ENCODE data around the gene ZNF787.
"Not testable (repeated sequence)": the region's sequence is repeated elsewhere in the genome, so short reads cannot be mapped to it uniquely, and the experiment has no call there.

The ZNF787 gene

GRCh38 chr19:56101746-56102535 is 19.2 kb downstream of the ZNF787 start:
- TF ChIP-seq, protein P1, sequence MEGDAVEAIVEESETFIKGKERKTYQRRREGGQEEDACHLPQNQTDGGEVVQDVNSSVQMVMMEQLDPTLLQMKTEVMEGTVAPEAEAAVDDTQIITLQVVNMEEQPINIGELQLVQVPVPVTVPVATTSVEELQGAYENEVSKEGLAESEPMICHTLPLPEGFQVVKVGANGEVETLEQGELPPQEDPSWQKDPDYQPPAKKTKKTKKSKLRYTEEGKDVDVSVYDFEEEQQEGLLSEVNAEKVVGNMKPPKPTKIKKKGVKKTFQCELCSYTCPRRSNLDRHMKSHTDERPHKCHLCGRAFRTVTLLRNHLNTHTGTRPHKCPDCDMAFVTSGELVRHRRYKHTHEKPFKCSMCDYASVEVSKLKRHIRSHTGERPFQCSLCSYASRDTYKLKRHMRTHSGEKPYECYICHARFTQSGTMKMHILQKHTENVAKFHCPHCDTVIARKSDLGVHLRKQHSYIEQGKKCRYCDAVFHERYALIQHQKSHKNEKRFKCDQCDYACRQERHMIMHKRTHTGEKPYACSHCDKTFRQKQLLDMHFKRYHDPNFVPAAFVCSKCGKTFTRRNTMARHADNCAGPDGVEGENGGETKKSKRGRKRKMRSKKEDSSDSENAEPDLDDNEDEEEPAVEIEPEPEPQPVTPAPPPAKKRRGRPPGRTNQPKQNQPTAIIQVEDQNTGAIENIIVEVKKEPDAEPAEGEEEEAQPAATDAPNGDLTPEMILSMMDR (conservative IDR thresholded peaks at IDR 0.05; ENCODE audit: control insufficient read depth, insufficient read depth, low read depth, low read length), result no peak
- H3K4me3 ChIP-seq (ENCODE audit: control insufficient read depth, low read depth, low read length), result no peak overlapping the region
- no peak for DNase-seq (ENCODE audit: low read depth)

- DNase-seq (ENCODE audit: low read depth), result no peak
- no peak overlapping the region for H3K4me3 ChIP-seq (ENCODE audit: control insufficient read depth, low read depth, low read length)
- TF ChIP-seq, protein P1 (conservative IDR thresholded peaks at IDR 0.05; ENCODE audit: control insufficient read depth, insufficient read depth, low read depth, low read length), result no peak
Measured at GRCh38 chr19:56101095-56101494, 20.0 kb downstream of the ZNF787 start.

DNA sequence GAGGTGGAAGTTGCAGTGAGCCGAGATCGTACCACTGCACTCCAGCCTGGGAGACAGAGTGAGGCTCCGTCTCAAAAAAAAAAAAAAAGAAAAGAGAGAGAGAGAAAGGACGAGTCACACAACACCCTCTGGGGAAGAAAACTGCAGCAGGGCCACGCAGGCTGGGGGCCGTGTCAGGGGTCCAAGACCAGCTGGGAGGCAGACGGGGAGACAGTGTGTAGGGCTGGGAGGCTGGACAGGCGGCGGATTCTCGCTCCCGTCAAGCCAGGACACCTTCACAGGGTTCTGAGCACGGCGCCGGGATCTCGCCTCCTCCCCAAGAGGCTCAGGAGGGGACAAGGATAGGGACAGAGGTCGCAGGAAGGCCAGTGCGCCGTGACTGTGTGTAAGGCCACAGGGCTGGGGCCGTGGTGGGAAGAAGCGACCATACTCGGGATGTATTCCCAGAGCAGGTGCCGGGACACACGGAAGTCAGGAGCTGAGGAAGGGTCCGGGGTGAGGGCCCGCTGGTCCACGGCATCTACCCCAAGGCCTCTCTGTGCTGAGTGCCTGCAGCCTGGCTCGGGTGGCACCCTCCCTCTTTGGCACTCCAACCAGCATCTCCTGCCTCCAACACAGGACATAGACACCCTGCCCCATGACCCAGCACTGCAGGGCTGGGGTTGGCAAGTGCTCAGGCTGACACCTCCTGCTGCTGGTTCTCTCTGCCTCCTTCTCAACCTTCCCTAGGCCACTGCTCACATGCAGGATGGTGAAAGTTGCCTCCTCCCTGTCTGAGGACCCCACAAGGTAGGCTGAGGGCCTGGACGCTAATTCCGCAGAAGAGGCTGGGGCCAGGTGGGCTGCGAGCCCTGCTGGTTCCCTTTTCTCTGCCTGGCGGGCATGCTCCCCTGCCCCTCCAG is 21.2 kb downstream of the ZNF787 start:
- TF ChIP-seq, protein P1 (conservative IDR thresholded peaks at IDR 0.05; ENCODE audit: control insufficient read depth, insufficient read depth, low read depth, low read length), result no peak
- DNase-seq (ENCODE audit: low read depth), result no peak
- H3K4me3 ChIP-seq (ENCODE audit: control insufficient read depth, low read depth, low read length), result no peak overlapping the region

DNA sequence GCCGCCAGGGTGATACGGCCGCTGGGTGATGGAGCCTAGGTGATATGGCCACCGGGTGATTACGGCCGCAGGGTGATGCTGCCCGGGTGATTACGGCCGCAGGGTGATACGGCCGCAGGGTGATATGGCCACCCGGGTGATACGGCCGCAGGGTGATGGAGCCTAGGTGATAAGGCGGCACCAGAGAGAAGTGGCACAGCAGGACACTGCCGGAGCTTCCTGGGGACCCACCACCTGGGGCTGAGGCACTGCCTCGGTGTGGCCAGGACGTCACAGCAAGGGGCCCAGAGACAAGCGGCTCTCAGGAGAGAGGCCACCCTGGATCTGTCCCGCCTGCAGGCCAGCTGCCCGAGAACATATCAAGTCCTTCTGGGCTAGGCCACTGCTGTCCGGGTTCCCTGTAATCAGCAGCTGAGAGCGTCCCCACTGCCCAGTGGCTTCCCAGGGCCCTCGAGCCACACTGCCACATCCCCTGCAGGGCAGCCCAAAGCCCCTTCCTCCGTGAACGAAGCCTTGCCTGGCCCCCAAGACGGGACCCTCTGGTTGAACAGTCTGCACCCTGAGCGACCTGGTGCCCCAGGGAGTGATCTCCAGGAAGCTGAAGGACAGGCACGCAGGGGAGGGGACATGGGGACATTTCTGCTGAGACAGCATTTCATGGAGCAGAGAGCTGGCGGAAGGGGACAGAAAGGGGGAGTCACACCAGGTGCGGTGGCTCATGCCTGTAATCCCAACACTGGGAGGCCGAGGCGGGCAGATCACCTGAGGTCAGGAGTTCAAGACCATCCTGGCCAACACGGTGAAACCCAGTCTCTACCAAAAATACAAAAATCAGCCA is 22.1 kb downstream of the ZNF787 start:
- no peak for DNase-seq (ENCODE audit: low read depth)
- TF ChIP-seq, protein P1 (conservative IDR thresholded peaks at IDR 0.05; ENCODE audit: control insufficient read depth, insufficient read depth, low read depth, low read length), result no peak
- no peak overlapping the region for H3K4me3 ChIP-seq (ENCODE audit: control insufficient read depth, low read depth, low read length)

- not testable (repeated sequence) for DNase-seq (ENCODE audit: low read depth)
Measured at GRCh38 chr19:56098237-56098636, 22.9 kb downstream of the ZNF787 start.

DNA sequence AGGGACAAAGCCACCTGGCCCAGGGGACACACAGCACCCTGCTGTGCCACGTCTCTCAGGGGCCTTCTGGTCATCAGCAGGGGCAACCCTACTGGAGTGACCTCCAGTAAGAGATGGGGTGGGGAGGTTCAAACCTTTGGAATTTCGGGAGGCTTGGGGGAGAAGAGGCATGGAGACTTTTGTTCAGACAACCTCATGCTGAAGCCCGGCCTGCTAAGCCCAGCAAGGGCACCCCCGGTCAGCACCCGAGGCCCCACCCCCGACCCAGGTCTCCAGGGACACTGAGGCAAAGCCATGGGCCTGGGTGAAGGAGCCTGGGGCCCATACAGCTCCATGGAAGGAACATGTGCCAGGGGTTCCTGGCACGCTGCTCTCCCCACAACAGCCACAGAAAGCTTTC is 23.3 kb downstream of the ZNF787 start:
- TF ChIP-seq, protein P1 (conservative IDR thresholded peaks at IDR 0.05; ENCODE audit: control insufficient read depth, insufficient read depth, low read depth, low read length), result no peak
- DNase-seq (ENCODE audit: low read depth), result no peak
- H3K4me3 ChIP-seq (ENCODE audit: control insufficient read depth, low read depth, low read length), result no peak overlapping the region

More at GRCh38 chr19:56098237-56098636, 22.9 kb downstream of the ZNF787 start:
- not testable (repeated sequence) for H3K4me3 ChIP-seq (ENCODE audit: control insufficient read depth, low read depth, low read length)
